Breast epithelium (tissue), 3 donors: ENCODE measurements around the gene MINDY4B.

Source experiments
- POLR2AphosphoS5 ChIP-seq, 3 donors: sonication (generic); formaldehyde crosslinking; IDR thresholded peaks; one replicate each; pipeline ENCODE4 v1.6.1; 2017; ENCODE audit warnings: antibody characterized with exemption in 3 of 3
- TF ChIP-seq, protein P1 (sequence below), 3 donors: fragments of 450-650 bp; IDR thresholded peaks; one replicate each; pipeline ENCODE4 v1.5.1; 2016 to 2017; ENCODE audit warnings: antibody characterized with exemption in 3 of 3, mild to moderate bottlenecking in 3 of 3, moderate library complexity in 3 of 3

DNA sequence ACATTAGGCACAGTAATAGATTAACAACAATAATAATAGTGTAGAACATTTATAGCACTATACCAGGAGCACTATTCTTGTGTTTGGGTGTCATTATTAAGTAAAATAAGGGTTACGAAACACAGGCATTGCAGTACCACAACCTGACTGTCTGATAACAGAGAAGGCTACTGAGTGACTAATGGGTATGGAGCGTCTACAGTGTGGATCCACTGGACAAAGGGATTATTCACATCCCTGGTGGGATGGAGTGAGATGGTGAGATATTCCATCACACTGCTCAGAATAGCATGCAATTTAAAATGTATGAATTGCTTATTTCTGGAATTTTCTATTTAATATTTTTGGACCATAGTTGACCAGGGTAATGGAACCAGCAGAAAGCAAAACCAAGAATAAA, 18.2 kb downstream of the MINDY4B start:
- no peak for TF ChIP-seq POLR2AphosphoS5 (IDR thresholded peaks at IDR 0.05)
- TF ChIP-seq, protein P1, sequence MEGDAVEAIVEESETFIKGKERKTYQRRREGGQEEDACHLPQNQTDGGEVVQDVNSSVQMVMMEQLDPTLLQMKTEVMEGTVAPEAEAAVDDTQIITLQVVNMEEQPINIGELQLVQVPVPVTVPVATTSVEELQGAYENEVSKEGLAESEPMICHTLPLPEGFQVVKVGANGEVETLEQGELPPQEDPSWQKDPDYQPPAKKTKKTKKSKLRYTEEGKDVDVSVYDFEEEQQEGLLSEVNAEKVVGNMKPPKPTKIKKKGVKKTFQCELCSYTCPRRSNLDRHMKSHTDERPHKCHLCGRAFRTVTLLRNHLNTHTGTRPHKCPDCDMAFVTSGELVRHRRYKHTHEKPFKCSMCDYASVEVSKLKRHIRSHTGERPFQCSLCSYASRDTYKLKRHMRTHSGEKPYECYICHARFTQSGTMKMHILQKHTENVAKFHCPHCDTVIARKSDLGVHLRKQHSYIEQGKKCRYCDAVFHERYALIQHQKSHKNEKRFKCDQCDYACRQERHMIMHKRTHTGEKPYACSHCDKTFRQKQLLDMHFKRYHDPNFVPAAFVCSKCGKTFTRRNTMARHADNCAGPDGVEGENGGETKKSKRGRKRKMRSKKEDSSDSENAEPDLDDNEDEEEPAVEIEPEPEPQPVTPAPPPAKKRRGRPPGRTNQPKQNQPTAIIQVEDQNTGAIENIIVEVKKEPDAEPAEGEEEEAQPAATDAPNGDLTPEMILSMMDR (IDR thresholded peaks at IDR 0.05) = no peak
